ENCODE results near the gene CCDC71. TPM values are rescaled to one million over a fixed set of nuclear protein-coding genes. Genes with fewer than 3 reads are reported as not detected.

CCDC71 gene
- total and polyA plus RNA-seq, 2 donors (not counting 3 experiments of a cell fraction or from before 2014, with no cell fraction given), result 23.5 to 41.6 TPM

DNA sequence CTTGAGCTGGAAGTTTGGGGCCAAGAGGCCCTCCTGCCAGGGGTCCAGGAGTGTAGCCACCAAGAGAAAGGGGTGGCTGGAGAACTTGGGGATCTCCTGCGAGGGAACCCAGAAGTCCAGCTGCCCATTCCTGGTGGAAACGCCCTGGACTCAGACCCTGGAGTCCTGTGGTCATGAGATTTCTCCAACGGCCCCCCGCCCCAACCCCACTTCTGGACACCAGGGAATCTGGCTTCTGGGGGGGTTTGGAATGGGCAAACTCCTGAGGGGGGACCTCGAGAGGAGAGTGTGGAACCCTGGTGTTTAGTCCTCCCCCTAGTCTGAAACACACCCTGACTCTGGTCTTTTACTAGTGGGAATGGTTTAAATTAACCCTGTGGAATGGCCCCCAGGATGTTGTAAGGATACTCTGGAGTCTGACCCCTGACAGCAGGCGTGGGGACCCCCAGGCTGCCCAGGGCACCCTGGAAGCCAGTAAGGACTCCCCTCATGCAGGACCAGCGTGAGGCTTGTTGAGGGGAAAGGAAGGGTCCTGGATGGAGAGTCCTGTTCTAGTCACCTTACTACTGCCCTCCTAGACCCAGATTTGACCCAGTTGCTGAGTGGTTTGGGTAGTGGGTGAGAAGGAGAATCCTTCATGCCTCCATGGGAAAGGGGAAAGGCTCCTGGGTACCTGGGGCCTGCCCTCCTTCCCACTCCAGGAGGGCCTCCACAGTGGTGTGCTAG is 5.8 kb upstream of the CCDC71 start:
- H3K4me3 ChIP-seq (replicated peaks in 1 of 3; ENCODE audit: insufficient read depth in 1 of 3, low read depth in 1 of 3, low read length in 3 of 3), result peak overlapping the region; percentile 44 to 94 (median 71)
- H3K27me3 ChIP-seq (ENCODE audit: control insufficient read depth in 2 of 2, insufficient read depth in 2 of 2, low read length in 2 of 2), result no peaks in the 10 kb centered on the region
- H3K9me3 ChIP-seq (replicated peaks; ENCODE audit: control insufficient read depth, insufficient read depth, low read length), result no peaks in the 10 kb centered on the region
- H3K9me1 ChIP-seq (replicated peaks; ENCODE audit: control insufficient read depth, extremely low read depth, insufficient read depth, low read length), result no peaks in the 10 kb centered on the region
- peaks cover 0 to 21% of the 10 kb centered on the region in 2 experiments for H3K36me3 ChIP-seq (ENCODE audit: control insufficient read depth in 2 of 2, extremely low read depth in 1 of 2, insufficient read depth in 2 of 2, low read length in 2 of 2)
- peak overlapping the region; percentile 80 for H3K9ac ChIP-seq (replicated peaks; ENCODE audit: extremely low read depth, insufficient read depth, low read length)
- no peak for TF ChIP-seq GATA2 (IDR thresholded peaks at IDR 0.05; ENCODE audit: insufficient read depth, insufficient read length, low read depth, low read length)
- TF ChIP-seq POLR2A (IDR thresholded peaks at IDR 0.05; ENCODE audit: low read depth, low read length), result no peak
- no peak for TF ChIP-seq MYC (IDR thresholded peaks at IDR 0.05; ENCODE audit: low read depth, low read length)
- TF ChIP-seq, protein P1, sequence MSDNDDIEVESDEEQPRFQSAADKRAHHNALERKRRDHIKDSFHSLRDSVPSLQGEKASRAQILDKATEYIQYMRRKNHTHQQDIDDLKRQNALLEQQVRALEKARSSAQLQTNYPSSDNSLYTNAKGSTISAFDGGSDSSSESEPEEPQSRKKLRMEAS (IDR thresholded peaks at IDR 0.05; ENCODE audit: insufficient read depth, insufficient read length), result no peak
- no peak for TF ChIP-seq POLR2AphosphoS5 (IDR thresholded peaks at IDR 0.05; ENCODE audit: insufficient read depth, low read depth, low read length)
- TF ChIP-seq JUN (IDR thresholded peaks at IDR 0.05; ENCODE audit: borderline replicate concordance, insufficient read depth, insufficient read length, low read depth), result no peak
- TF ChIP-seq, protein P2, sequence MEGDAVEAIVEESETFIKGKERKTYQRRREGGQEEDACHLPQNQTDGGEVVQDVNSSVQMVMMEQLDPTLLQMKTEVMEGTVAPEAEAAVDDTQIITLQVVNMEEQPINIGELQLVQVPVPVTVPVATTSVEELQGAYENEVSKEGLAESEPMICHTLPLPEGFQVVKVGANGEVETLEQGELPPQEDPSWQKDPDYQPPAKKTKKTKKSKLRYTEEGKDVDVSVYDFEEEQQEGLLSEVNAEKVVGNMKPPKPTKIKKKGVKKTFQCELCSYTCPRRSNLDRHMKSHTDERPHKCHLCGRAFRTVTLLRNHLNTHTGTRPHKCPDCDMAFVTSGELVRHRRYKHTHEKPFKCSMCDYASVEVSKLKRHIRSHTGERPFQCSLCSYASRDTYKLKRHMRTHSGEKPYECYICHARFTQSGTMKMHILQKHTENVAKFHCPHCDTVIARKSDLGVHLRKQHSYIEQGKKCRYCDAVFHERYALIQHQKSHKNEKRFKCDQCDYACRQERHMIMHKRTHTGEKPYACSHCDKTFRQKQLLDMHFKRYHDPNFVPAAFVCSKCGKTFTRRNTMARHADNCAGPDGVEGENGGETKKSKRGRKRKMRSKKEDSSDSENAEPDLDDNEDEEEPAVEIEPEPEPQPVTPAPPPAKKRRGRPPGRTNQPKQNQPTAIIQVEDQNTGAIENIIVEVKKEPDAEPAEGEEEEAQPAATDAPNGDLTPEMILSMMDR (IDR thresholded peaks at IDR 0.05; ENCODE audit: extremely low read depth in 1 of 2, insufficient read depth in 1 of 2, low read depth in 1 of 2, low read length in 2 of 2), result no peak
- TF ChIP-seq FOS (IDR thresholded peaks at IDR 0.05; ENCODE audit: borderline replicate concordance, insufficient read depth, low read length), result no peak
- TF ChIP-seq EZH2 (IDR thresholded peaks at IDR 0.05; ENCODE audit: borderline replicate concordance, low read depth, low read length, severe bottlenecking), result no peak
- POLR2A ChIA-PET, result interaction anchor here (0.7 kb wide), 1 partner anchor 82 kb away, joined by 3 read pairs; no protein-coding TSS in a partner anchor
- no peak for DNase-seq (ENCODE audit: low read depth, low spot score)
- peak overlapping the region; percentile 99 for H2AFZ ChIP-seq (ENCODE audit: low read depth, low read length)
- intact Hi-C loops (cut with micrococcal nuclease) (loop anchor here (1.0 to 2.0 kb wide), 7 partner anchors 39 to 277 kb away; partner anchors contain the start of genes C3orf62, LAMB2, QRICH1 and USP4), dilution Hi-C loops (cut with MboI; ENCODE audit: extremely low pct_ligation_motif_present, low sequenced_read_pairs) (no loop called here)
- no peak for FAIRE-seq
- CTCF ChIA-PET, result interaction anchor here (0.8 to 8.5 kb wide), 29 partner anchors 8 to 281 kb away, joined by 3 to 87 read pairs (median 6); partner anchors contain the start of genes C3orf62, LAMB2, QRICH1 and USP4
- peak overlapping the region; percentile 24 for H3K27ac ChIP-seq (ENCODE audit: insufficient read depth, low read depth, low read length)
- no peaks in the 10 kb centered on the region for H3K79me2 ChIP-seq (ENCODE audit: control insufficient read depth, insufficient read depth, low read length)
- H3K4me1 ChIP-seq (ENCODE audit: control insufficient read depth, extremely low read depth, insufficient read depth, low read length), result peaks cover 18% of the 10 kb centered on the region
- no peaks in the 10 kb centered on the region for H4K20me1 ChIP-seq (replicated peaks; ENCODE audit: control insufficient read depth, extremely low read depth, insufficient read depth, low read length)
- BruUV-seq (replicated peaks), result TSS peak; percentile 58
- peak overlapping the region; percentile 67 for H3K4me2 ChIP-seq (ENCODE audit: insufficient read depth, low read length)
